Subcutaneous abdominal adipose tissue (tissue), 5 donors: ENCODE results near the gene CNTN5.

ENCODE experiments used
- H3K27ac ChIP-seq: one replicate; pipeline ENCODE4 v1.7.0; 2013; ENCODE audit warnings: low read depth, mild to moderate bottlenecking, inconsistent platforms, low read length, moderate library complexity
- H3K27me3 ChIP-seq, 5 donors: one replicate each; pipeline ENCODE4 v1.7.0; 2013; ENCODE audit warnings: low read length in 5 of 5, inconsistent platforms in 1 of 5; ENCODE audit not compliant: control insufficient read depth in 5 of 5, insufficient read depth in 4 of 5
- H3K36me3 ChIP-seq, 5 donors: one replicate each; pipeline ENCODE4 v1.7.0; 2013; ENCODE audit warnings: low read length in 5 of 5; ENCODE audit not compliant: control insufficient read depth in 5 of 5, insufficient read depth in 5 of 5
- H3K4me1 ChIP-seq, 5 donors: one replicate each; pipeline ENCODE4 v1.7.0; 2013; ENCODE audit warnings: low read length in 5 of 5, mild to moderate bottlenecking in 3 of 5, moderate library complexity in 1 of 5; ENCODE audit not compliant: control insufficient read depth in 5 of 5, insufficient read depth in 5 of 5
- H3K4me3 ChIP-seq, 5 donors: one replicate each; pipeline ENCODE4 v1.7.0; 2013; ENCODE audit warnings: low read length in 5 of 5, low read depth in 1 of 5
- H3K9ac ChIP-seq, 5 donors: one replicate each; pipeline ENCODE4 v1.7.0; 2013; ENCODE audit warnings: low read length in 5 of 5, mild to moderate bottlenecking in 4 of 5, moderate library complexity in 3 of 5
- H3K9me3 ChIP-seq, 5 donors: one replicate each; pipeline ENCODE4 v1.7.0; 2013; ENCODE audit warnings: low read length in 5 of 5; ENCODE audit not compliant: control insufficient read depth in 5 of 5
- donor health status: healthy.
- donor health status: healthy.
- donor health status: healthy.
- donor health status: healthy.
- donor health status: healthy.

The CNTN5 gene

GRCh38 chr11:99614352-99614751 is 593.6 kb downstream of the CNTN5 start:
- H3K27me3 ChIP-seq, result no peaks in the 10 kb centered on the region
- no peak overlapping the region for H3K27ac ChIP-seq
- H3K9ac ChIP-seq, result no peak overlapping the region
- H3K4me3 ChIP-seq, result no peak overlapping the region
- no peaks in the 10 kb centered on the region for H3K9me3 ChIP-seq
- H3K4me1 ChIP-seq, result no peaks in the 10 kb centered on the region
- H3K36me3 ChIP-seq, result no peaks in the 10 kb centered on the region

DNA sequence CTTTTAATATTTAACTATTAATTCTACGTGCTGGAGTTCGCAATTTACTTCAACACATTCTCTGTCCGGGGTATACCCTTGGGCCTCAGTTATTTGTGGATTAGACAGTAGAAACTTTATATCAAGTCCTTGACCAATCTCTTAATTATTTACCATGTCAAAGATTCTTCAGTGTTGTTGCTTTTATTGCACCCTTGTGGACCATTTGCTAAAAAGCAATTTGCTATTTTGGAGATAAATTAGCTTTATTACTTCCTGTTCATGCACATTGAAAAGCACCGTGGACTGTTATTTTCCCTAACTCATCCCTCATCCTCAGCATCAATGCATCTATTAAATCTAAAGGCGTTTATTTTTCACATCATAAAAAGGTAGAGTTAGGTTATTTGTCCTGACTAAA is 609.9 kb downstream of the CNTN5 start:
- no peak overlapping the region for H3K9ac ChIP-seq
- no peaks in the 10 kb centered on the region for H3K36me3 ChIP-seq
- H3K4me3 ChIP-seq, result no peak overlapping the region
- no peaks in the 10 kb centered on the region for H3K27me3 ChIP-seq
- H3K27ac ChIP-seq, result no peak overlapping the region
- H3K4me1 ChIP-seq, result no peaks in the 10 kb centered on the region
- no peaks in the 10 kb centered on the region for H3K9me3 ChIP-seq

GRCh38 chr11:99631618-99632017 is 610.9 kb downstream of the CNTN5 start:
- no peak overlapping the region for H3K27ac ChIP-seq
- H3K9ac ChIP-seq, result no peak overlapping the region
- no peaks in the 10 kb centered on the region for H3K27me3 ChIP-seq
- no peaks in the 10 kb centered on the region for H3K9me3 ChIP-seq
- no peaks in the 10 kb centered on the region for H3K4me1 ChIP-seq
- H3K36me3 ChIP-seq, result no peaks in the 10 kb centered on the region
- no peak overlapping the region for H3K4me3 ChIP-seq

GRCh38 chr11:99632969-99633368 is 612.2 kb downstream of the CNTN5 start:
- Histone ChIP-seq H3K4me3 (no peak overlapping the region), H3K9me3 (no peaks in the 10 kb centered on the region), H3K27me3 (no peaks in the 10 kb centered on the region), H3K4me1 (no peaks in the 10 kb centered on the region), H3K27ac (no peak overlapping the region), H3K36me3 (no peaks in the 10 kb centered on the region), H3K9ac (no peak overlapping the region)

DNA sequence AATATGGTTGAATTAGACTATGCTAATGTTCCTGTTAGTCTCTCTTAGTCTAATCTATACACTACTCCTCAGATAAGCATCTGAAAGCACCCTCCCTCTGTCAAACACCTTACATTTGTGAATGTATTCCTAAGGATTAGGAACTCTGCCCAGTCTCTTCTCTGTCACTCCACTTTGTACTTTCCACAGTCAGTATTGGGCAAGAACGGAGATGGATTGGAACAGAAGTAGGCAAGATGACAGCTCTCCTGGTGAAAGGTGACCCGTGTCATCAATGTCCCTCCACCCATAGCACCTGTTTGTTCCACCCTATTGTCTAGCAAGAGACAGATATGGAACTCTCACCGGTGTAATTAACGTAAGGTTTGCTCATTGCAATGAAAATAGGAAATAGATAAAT is 613.8 kb downstream of the CNTN5 start:
- no peak overlapping the region for H3K27ac ChIP-seq
- no peak overlapping the region for H3K9ac ChIP-seq
- H3K4me3 ChIP-seq, result no peak overlapping the region
- H3K27me3 ChIP-seq, result no peaks in the 10 kb centered on the region
- no peaks in the 10 kb centered on the region for H3K9me3 ChIP-seq
- no peaks in the 10 kb centered on the region for H3K4me1 ChIP-seq
- H3K36me3 ChIP-seq, result no peaks in the 10 kb centered on the region

GRCh38 chr11:99638073-99638553 is 617.4 kb downstream of the CNTN5 start:
- H3K4me3 ChIP-seq, result no peak overlapping the region
- no peaks in the 10 kb centered on the region for H3K4me1 ChIP-seq
- no peak overlapping the region for H3K9ac ChIP-seq
- no peaks in the 10 kb centered on the region for H3K27me3 ChIP-seq
- H3K27ac ChIP-seq, result no peak overlapping the region
- H3K36me3 ChIP-seq, result no peaks in the 10 kb centered on the region
- no peaks in the 10 kb centered on the region for H3K9me3 ChIP-seq

DNA sequence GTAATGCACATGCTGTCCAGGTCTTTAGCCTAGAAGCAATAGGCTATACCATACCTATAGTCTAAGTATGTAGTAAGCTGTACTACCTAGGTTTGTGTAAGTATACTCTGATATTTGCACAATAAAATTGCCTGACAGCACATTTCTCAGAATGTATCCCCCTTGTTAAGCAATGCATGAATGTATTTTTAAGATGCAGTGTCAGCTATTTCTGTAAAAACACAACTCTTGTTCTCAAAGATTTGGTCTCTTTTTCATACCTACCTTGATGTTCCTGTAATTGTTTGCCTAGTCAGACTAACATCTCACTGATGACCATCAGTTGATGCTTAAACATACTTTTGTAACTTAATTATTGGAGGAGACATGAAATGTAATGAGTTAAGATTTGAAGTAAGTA is 619.9 kb downstream of the CNTN5 start:
- Histone ChIP-seq H3K4me1 (no peaks in the 10 kb centered on the region), H3K9me3 (no peaks in the 10 kb centered on the region), H3K27ac (no peak overlapping the region), H3K4me3 (no peak overlapping the region), H3K27me3 (no peaks in the 10 kb centered on the region), H3K36me3 (no peaks in the 10 kb centered on the region), H3K9ac (no peak overlapping the region)

DNA sequence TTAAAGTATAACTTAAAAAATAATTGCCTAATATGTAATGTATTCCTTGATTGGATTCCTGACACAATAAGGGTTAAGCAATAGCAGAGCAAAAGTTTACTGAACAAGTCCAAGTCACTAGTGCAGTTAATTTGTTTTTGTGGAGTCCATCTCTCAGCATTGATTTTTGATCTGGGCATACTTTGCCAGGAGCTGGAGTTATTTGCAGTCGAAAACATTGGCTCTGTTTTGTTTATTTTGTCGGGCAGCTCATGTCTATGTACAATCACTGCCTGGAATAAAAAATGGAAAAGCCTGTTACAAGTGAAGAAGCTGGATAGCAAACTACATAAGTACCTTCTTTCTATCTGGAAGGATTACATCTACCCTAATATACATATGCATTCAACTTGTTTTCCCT is 625.2 kb downstream of the CNTN5 start:
- H3K4me1 ChIP-seq, result no peaks in the 10 kb centered on the region
- H3K27ac ChIP-seq, result no peak overlapping the region
- no peaks in the 10 kb centered on the region for H3K27me3 ChIP-seq
- H3K4me3 ChIP-seq, result no peak overlapping the region
- no peaks in the 10 kb centered on the region for H3K9me3 ChIP-seq
- H3K36me3 ChIP-seq, result no peaks in the 10 kb centered on the region
- H3K9ac ChIP-seq, result no peak overlapping the region

- H3K36me3 ChIP-seq, result no peaks in the 10 kb centered on the region
Measured at GRCh38 chr11:99670067-99670676, 649.4 kb downstream of the CNTN5 start.

GRCh38 chr11:99671808-99672409 is 651.2 kb downstream of the CNTN5 start:
- Histone ChIP-seq H3K36me3 (no peaks in the 10 kb centered on the region), H3K27ac (no peak overlapping the region), H3K27me3 (no peaks in the 10 kb centered on the region), H3K9me3 (no peaks in the 10 kb centered on the region), H3K9ac (no peak overlapping the region), H3K4me3 (no peak overlapping the region), H3K4me1 (no peaks in the 10 kb centered on the region)

More at GRCh38 chr11:99670067-99670676, 649.4 kb downstream of the CNTN5 start:
- no peak overlapping the region for H3K27ac ChIP-seq
- H3K4me1 ChIP-seq, result no peaks in the 10 kb centered on the region
- H3K9ac ChIP-seq, result no peak overlapping the region
- no peaks in the 10 kb centered on the region for H3K9me3 ChIP-seq
- H3K4me3 ChIP-seq, result no peak overlapping the region
- H3K27me3 ChIP-seq, result no peaks in the 10 kb centered on the region
